Measurements from ENCODE around the gene ST7L. TPM values are rescaled to one million over a fixed set of nuclear protein-coding genes. Genes with fewer than 3 reads are reported as not detected.

ST7L gene
- total RNA-seq, 4 donors from 2014 or later = 18.2 to 34.1 (median 19.9) TPM

DNA sequence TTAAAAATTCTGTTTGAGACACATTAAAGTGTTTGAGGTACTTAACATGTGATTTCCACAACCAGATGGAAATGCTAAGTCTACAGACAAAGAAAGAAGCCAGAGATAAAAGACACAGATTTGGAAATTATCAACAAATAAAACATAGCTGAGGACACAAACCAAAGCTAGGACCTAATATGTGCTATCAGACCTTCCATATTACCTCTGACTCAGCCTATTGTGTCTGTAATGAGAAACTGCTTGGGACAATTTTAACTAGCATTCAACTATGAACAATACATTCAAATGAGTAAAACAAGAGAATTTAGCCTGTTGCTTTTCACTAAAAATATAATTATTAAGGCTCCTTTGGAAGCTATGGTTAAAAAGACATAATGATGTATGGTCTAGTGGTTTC, 55.6 kb downstream of the ST7L start:
- Histone ChIP-seq H3K4me1 (no peaks in the 10 kb centered on the region), H3K4me3 (no peak overlapping the region), H3K9me3 (no peaks in the 10 kb centered on the region), H3K36me3 (peaks cover 0 to 54% of the 10 kb centered on the region in 2 donors), H3K27me3 (no peaks in the 10 kb centered on the region), H3K27ac (no peak overlapping the region)
- TF ChIP-seq, protein P1, sequence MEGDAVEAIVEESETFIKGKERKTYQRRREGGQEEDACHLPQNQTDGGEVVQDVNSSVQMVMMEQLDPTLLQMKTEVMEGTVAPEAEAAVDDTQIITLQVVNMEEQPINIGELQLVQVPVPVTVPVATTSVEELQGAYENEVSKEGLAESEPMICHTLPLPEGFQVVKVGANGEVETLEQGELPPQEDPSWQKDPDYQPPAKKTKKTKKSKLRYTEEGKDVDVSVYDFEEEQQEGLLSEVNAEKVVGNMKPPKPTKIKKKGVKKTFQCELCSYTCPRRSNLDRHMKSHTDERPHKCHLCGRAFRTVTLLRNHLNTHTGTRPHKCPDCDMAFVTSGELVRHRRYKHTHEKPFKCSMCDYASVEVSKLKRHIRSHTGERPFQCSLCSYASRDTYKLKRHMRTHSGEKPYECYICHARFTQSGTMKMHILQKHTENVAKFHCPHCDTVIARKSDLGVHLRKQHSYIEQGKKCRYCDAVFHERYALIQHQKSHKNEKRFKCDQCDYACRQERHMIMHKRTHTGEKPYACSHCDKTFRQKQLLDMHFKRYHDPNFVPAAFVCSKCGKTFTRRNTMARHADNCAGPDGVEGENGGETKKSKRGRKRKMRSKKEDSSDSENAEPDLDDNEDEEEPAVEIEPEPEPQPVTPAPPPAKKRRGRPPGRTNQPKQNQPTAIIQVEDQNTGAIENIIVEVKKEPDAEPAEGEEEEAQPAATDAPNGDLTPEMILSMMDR (IDR thresholded peaks at IDR 0.05) = no peak
- no peak for TF ChIP-seq EP300 (IDR thresholded peaks at IDR 0.05)
- TF ChIP-seq POLR2AphosphoS5 (IDR thresholded peaks at IDR 0.05) = no peak
- TF ChIP-seq POLR2A (IDR thresholded peaks at IDR 0.05) = no peak
- ATAC-seq = no peak

DNA sequence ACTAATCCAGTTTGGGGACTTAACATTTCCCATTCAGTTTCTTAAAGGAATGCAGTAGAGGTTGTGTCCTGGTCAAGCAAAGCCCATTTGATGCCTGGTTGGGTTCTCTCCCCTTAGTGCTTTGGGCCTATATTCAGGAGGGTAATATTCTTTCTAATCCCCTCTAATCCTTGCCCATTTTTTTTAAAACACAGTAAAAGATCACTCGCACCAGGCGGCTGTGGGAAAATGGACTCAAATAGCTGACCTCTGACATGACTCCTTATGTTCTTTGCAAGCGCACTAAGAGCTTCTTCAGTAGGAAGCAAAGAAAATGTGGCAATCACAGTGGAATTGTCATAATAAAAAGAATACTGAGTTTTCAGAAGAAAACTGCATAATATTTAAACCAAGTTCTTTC, 60.3 kb downstream of the ST7L start:
- Histone ChIP-seq H3K4me1 (no peaks in the 10 kb centered on the region), H3K27ac (no peak overlapping the region), H3K4me3 (no peak overlapping the region), H3K36me3 (peaks cover 0 to 62% of the 10 kb centered on the region in 2 donors), H3K9me3 (no peaks in the 10 kb centered on the region), H3K27me3 (no peaks in the 10 kb centered on the region)
- TF ChIP-seq EP300 (IDR thresholded peaks at IDR 0.05) = no peak
- TF ChIP-seq, protein P1 (IDR thresholded peaks at IDR 0.05) = no peak
- TF ChIP-seq POLR2A (IDR thresholded peaks at IDR 0.05) = no peak
- no peak for TF ChIP-seq POLR2AphosphoS5 (IDR thresholded peaks at IDR 0.05)
- WGBS, 2 donors (ENCODE audit: low coverage in 1 of 2) = 94 to 100% methylated on average over 1 to 3 of the region's 3 CpGs
- ATAC-seq = no peak

DNA sequence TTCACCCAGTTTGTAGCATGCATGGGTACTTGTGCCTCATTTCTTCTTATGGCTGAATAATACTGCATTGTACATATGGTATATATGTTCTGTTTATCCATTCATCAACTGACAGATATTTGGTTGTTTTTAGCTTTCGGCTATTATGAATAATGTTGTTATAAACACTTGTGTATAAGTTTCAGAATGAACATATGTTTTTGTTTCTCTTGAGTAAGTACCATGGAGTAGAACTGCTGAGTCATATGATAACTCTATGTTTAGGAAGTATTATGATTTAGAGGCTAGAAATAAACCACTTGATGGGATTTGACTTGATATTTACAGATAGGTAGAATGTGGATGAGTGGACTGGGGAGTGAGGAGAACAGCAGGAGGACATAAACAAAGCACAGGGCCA, 61.6 kb downstream of the ST7L start:
- H3K27me3 ChIP-seq = no peaks in the 10 kb centered on the region
- no peaks in the 10 kb centered on the region for H3K9me3 ChIP-seq
- ATAC-seq = no peak
- no peak for TF ChIP-seq EP300 (IDR thresholded peaks at IDR 0.05)
- TF ChIP-seq POLR2A (IDR thresholded peaks at IDR 0.05) = no peak
- no peak for TF ChIP-seq POLR2AphosphoS5 (IDR thresholded peaks at IDR 0.05)
- TF ChIP-seq, protein P1 (IDR thresholded peaks at IDR 0.05) = no peak
- 69 to 86% methylated on average over 1 of the region's 1 CpG for WGBS, 2 donors (ENCODE audit: low coverage in 1 of 2)
- H3K36me3 ChIP-seq = peaks cover 0 to 63% of the 10 kb centered on the region in 2 donors
- H3K4me3 ChIP-seq = no peak overlapping the region
- H3K27ac ChIP-seq = no peak overlapping the region
- no peaks in the 10 kb centered on the region for H3K4me1 ChIP-seq

DNA sequence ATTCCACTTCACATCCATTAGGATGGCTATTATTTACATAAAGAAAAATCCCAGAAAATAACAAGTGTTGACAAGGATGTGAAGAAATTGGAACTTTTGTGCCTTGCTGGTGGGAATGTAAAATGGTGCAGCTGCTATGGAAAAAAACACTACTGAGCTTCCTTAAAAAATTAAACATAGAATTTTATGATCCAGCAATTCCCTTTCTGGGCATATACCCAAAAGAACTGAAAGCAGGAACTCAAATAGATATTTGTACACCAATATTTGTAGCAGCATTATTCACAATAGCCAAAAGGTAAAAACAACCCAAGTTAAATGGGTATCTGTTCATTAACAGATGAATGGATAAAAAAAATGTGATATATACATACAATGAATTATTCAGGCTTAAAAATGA, 64.5 kb downstream of the ST7L start:
- Histone ChIP-seq H3K36me3 (peaks cover 0 to 57% of the 10 kb centered on the region in 2 donors), H3K27ac (no peak overlapping the region), H3K9me3 (no peaks in the 10 kb centered on the region), H3K4me3 (no peak overlapping the region), H3K4me1 (no peaks in the 10 kb centered on the region), H3K27me3 (no peaks in the 10 kb centered on the region)
- no peak for ATAC-seq
- no peak for TF ChIP-seq POLR2AphosphoS5 (IDR thresholded peaks at IDR 0.05)
- no peak for TF ChIP-seq EP300 (IDR thresholded peaks at IDR 0.05)
- TF ChIP-seq, protein P1 (IDR thresholded peaks at IDR 0.05) = no peak
- TF ChIP-seq POLR2A (IDR thresholded peaks at IDR 0.05) = no peak

DNA sequence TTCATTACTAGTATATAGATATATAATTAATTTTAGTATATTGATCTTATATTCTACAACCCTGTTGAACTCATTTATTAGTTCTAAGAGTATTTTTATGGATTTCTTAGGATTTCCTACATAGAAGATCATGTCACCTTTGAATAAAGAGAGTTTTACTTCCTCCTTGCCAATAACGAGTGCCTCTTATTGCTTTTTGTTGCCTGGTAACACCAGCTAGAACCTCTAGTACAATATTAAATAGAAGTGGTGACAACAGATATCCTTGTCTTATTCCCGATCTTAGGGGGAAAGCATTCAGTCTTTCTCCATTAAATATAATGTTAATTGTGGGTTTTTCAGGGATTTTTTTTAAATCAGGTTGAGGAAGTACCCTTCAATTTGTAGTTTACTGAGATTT, 69.4 kb downstream of the ST7L start:
- no peak for TF ChIP-seq POLR2A (IDR thresholded peaks at IDR 0.05)
- TF ChIP-seq EP300 (IDR thresholded peaks at IDR 0.05) = no peak
- no peak for TF ChIP-seq POLR2AphosphoS5 (IDR thresholded peaks at IDR 0.05)
- TF ChIP-seq, protein P1 (IDR thresholded peaks at IDR 0.05) = no peak
- ATAC-seq = no peak
- Histone ChIP-seq H3K4me3 (no peak overlapping the region), H3K36me3 (peaks cover 0 to 68% of the 10 kb centered on the region in 2 donors), H3K27me3 (no peaks in the 10 kb centered on the region), H3K4me1 (peaks cover 0 to 8% (median 0%) of the 10 kb centered on the region in 3 donors), H3K27ac (no peak overlapping the region), H3K9me3 (no peaks in the 10 kb centered on the region)
- WGBS, 2 donors (ENCODE audit: low coverage in 1 of 2) = 68 to 77% methylated on average over 2 of the region's 2 CpGs
